ENCODE measurements around the gene ZCCHC4.

Gene ZCCHC4

GRCh38 chr4:25306518-25307057 is 6.0 kb upstream of the ZCCHC4 start (continued):
- TF ChIP-seq ZNF529 (tag by site-specific recombination; IDR thresholded peaks at IDR 0.05; ENCODE audit: insufficient replicate concordance) (no peak), ZNF121 (tag by site-specific recombination; IDR thresholded peaks at IDR 0.05) (no peak), ZNF248 (tag by site-specific recombination; IDR thresholded peaks at IDR 0.05) (no peak), GLI2 (tag by site-specific recombination; IDR thresholded peaks at IDR 0.05; ENCODE audit: borderline replicate concordance, low read depth) (no peak), ZBTB49 (tag by site-specific recombination; IDR thresholded peaks at IDR 0.05; ENCODE audit: low read depth) (no peak), ZNF341 (tag by site-specific recombination; IDR thresholded peaks at IDR 0.05; ENCODE audit: low read depth) (no peak), ELK4 (IDR thresholded peaks at IDR 0.05; ENCODE audit: borderline replicate concordance, low read depth, low read length) (no peak), BCL11A (tag by site-specific recombination; IDR thresholded peaks at IDR 0.05; ENCODE audit: low read depth) (no peak), YY2 (tag by site-specific recombination; IDR thresholded peaks at IDR 0.05) (no peak)
- TF ChIP-seq, protein P1, sequence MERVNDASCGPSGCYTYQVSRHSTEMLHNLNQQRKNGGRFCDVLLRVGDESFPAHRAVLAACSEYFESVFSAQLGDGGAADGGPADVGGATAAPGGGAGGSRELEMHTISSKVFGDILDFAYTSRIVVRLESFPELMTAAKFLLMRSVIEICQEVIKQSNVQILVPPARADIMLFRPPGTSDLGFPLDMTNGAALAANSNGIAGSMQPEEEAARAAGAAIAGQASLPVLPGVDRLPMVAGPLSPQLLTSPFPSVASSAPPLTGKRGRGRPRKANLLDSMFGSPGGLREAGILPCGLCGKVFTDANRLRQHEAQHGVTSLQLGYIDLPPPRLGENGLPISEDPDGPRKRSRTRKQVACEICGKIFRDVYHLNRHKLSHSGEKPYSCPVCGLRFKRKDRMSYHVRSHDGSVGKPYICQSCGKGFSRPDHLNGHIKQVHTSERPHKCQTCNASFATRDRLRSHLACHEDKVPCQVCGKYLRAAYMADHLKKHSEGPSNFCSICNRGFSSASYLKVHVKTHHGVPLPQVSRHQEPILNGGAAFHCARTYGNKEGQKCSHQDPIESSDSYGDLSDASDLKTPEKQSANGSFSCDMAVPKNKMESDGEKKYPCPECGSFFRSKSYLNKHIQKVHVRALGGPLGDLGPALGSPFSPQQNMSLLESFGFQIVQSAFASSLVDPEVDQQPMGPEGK (tag by site-specific recombination; IDR thresholded peaks at IDR 0.05), result no peak
- TF ChIP-seq, protein P2, sequence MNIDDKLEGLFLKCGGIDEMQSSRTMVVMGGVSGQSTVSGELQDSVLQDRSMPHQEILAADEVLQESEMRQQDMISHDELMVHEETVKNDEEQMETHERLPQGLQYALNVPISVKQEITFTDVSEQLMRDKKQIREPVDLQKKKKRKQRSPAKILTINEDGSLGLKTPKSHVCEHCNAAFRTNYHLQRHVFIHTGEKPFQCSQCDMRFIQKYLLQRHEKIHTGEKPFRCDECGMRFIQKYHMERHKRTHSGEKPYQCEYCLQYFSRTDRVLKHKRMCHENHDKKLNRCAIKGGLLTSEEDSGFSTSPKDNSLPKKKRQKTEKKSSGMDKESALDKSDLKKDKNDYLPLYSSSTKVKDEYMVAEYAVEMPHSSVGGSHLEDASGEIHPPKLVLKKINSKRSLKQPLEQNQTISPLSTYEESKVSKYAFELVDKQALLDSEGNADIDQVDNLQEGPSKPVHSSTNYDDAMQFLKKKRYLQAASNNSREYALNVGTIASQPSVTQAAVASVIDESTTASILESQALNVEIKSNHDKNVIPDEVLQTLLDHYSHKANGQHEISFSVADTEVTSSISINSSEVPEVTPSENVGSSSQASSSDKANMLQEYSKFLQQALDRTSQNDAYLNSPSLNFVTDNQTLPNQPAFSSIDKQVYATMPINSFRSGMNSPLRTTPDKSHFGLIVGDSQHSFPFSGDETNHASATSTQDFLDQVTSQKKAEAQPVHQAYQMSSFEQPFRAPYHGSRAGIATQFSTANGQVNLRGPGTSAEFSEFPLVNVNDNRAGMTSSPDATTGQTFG (tag by site-specific recombination; IDR thresholded peaks at IDR 0.05; ENCODE audit: borderline replicate concordance), result no peak

GRCh38 chr4:25307596-25307995 is 5.0 kb upstream of the ZCCHC4 start:
- POLR2A ChIA-PET, result no interaction called here
- H3K9me3 ChIP-seq (ENCODE audit: control insufficient read depth, insufficient read depth, low read depth, low read length), result no peaks in the 10 kb centered on the region
- H3K4me3 ChIP-seq (ENCODE audit: low read depth, low read length), result no peak overlapping the region
- no peaks in the 10 kb centered on the region for H3K4me1 ChIP-seq (ENCODE audit: control insufficient read depth, insufficient read depth, low read length)
- no peaks in the 10 kb centered on the region for H3K36me3 ChIP-seq (ENCODE audit: control insufficient read depth in 2 of 2, insufficient read depth in 1 of 2, low read length in 2 of 2)
- CTCF ChIA-PET, result interaction anchor here (0.7 kb wide), 1 partner anchor 59 kb away, joined by 4 read pairs; no protein-coding TSS in a partner anchor
- no peak overlapping the region for H3K27ac ChIP-seq (ENCODE audit: extremely low read depth, low read depth, low read length)
- TF ChIP-seq ZNF114 (tag by site-specific recombination; IDR thresholded peaks at IDR 0.05) (no peak), ZNF488 (tag by site-specific recombination; IDR thresholded peaks at IDR 0.05) (no peak), ZNF202 (tag by site-specific recombination; IDR thresholded peaks at IDR 0.05; ENCODE audit: borderline replicate concordance) (no peak), ZNF747 (tag by site-specific recombination; IDR thresholded peaks at IDR 0.05) (no peak), ZNF133 (tag by site-specific recombination; IDR thresholded peaks at IDR 0.05) (no peak), ZNF239 (tag by site-specific recombination; IDR thresholded peaks at IDR 0.05) (no peak), BCL11A (tag by site-specific recombination; IDR thresholded peaks at IDR 0.05; ENCODE audit: low read depth) (no peak), ZNF677 (tag by site-specific recombination; IDR thresholded peaks at IDR 0.05) (no peak), ZNF26 (tag by site-specific recombination; IDR thresholded peaks at IDR 0.05) (no peak), ZNF23 (tag by site-specific recombination; IDR thresholded peaks at IDR 0.05; ENCODE audit: borderline replicate concordance) (no peak), ZNF138 (tag by site-specific recombination; IDR thresholded peaks at IDR 0.05; ENCODE audit: borderline replicate concordance) (no peak), ZNF324 (tag by site-specific recombination; IDR thresholded peaks at IDR 0.05) (no peak), ZNF830 (tag by site-specific recombination; IDR thresholded peaks at IDR 0.05; ENCODE audit: low read depth) (no peak), YY2 (tag by site-specific recombination; IDR thresholded peaks at IDR 0.05) (no peak), KLF10 (tag by site-specific recombination; IDR thresholded peaks at IDR 0.05) (no peak), OSR2 (tag by site-specific recombination; IDR thresholded peaks at IDR 0.05) (no peak)
